H1 (cell line): ENCODE data around the gene TTC24.

Experiments used
- CTCF ChIP-seq, 3 experiments: IDR thresholded peaks; 1 replicate in 2 of 3; 2 replicates in 1 of 3; pipeline versions ENCODE4 v1.5.1 to v1.6.1; 2011; ENCODE audit warnings: low read length in 3 of 3, mild to moderate bottlenecking in 3 of 3, inconsistent platforms in 2 of 3, low read depth in 1 of 3, moderate library complexity in 1 of 3; ENCODE audit not compliant: insufficient read depth in 1 of 3; ENCODE audit errors: control extremely low read depth in 1 of 3
- EP300 ChIP-seq, 2 experiments: IDR thresholded peaks; 1 replicate in 1 of 2; 2 replicates in 1 of 2; pipeline ENCODE4 v1.6.1; 2011 to 2012; ENCODE audit warnings: low read depth in 2 of 2, low read length in 2 of 2, mild to moderate bottlenecking in 2 of 2, borderline replicate concordance in 1 of 2, inconsistent platforms in 1 of 2, moderate library complexity in 1 of 2
- GABPA ChIP-seq: IDR thresholded peaks from 2 replicates; pipeline ENCODE4 v1.6.1; 2011; ENCODE audit warnings: mild to moderate bottlenecking, low read length, moderate library complexity, borderline replicate concordance; ENCODE audit not compliant: insufficient read depth
- KDM5A ChIP-seq: fragments of 200-600 bp; IDR thresholded peaks from 2 replicates; pipeline ENCODE4 v1.7.1; 2012; ENCODE audit warnings: mild to moderate bottlenecking, low read length, inconsistent platforms, mixed read lengths
- POLR2AphosphoS5 ChIP-seq: IDR thresholded peaks from 2 replicates; pipeline ENCODE4 v1.6.1; 2011; ENCODE audit warnings: low read depth, low read length
- RFX5 ChIP-seq: IDR thresholded peaks from 2 replicates; pipeline ENCODE4 v1.6.1; 2011; ENCODE audit warnings: low read depth, low read length, improper control_type of control experiment, borderline replicate concordance
- RNF2 ChIP-seq: fragments of 200-900, 300-1000 bp; sonication (generic); IDR thresholded peaks from 2 replicates; pipeline ENCODE4 v1.7.1; 2016; ENCODE audit warnings: borderline replicate concordance, low read depth, mild to moderate bottlenecking, antibody characterized with exemption, low read length; ENCODE audit not compliant: poor library complexity, severe bottlenecking; ENCODE audit errors: missing control alignments
- RXRA ChIP-seq: IDR thresholded peaks from 2 replicates; pipeline ENCODE4 v1.6.1; 2011; ENCODE audit warnings: low read depth, mild to moderate bottlenecking, low read length, moderate library complexity; ENCODE audit not compliant: insufficient read depth
- SP1 ChIP-seq: IDR thresholded peaks from 2 replicates; pipeline ENCODE4 v1.6.1; 2011; ENCODE audit warnings: low read depth, low read length
- TAF7 ChIP-seq: optimal IDR thresholded peaks from 2 replicates; pipeline ENCODE3; 2011; ENCODE audit warnings: low read depth, mild to moderate bottlenecking, inconsistent platforms, low read length, moderate library complexity, borderline replicate concordance
- YY1 ChIP-seq: IDR thresholded peaks from 2 replicates; pipeline ENCODE4 v1.6.1; 2011; ENCODE audit warnings: low read depth, mild to moderate bottlenecking, low read length
- ZNF274 ChIP-seq: IDR thresholded peaks from 2 replicates; pipeline ENCODE4 v1.7.0; 2012; ENCODE audit warnings: low read length, borderline replicate concordance; ENCODE audit errors: extremely low read depth

GRCh38 chr1:156608981-156609380 lies 29.5 kb downstream of the TTC24 start:
- TF ChIP-seq ZNF274 (no peak), YY1 (no peak), RXRA (no peak), CTCF (IDR thresholded peaks at IDR 0.05; ENCODE audit: control extremely low read depth in 1 of 3, insufficient read depth in 1 of 3, low read depth in 1 of 3, low read length in 3 of 3) (peak; percentile 65 to 71 (median 69)), RNF2 (no peak), POLR2AphosphoS5 (no peak), GABPA (no peak), SP1 (no peak), TAF7 (no peak), RFX5 (no peak), EP300 (IDR thresholded peaks at IDR 0.05; ENCODE audit: borderline replicate concordance in 1 of 2, low read depth in 2 of 2, low read length in 2 of 2) (no peak), KDM5A (no peak)
